ENCODE results near the gene SURF4.

Gene SURF4

GRCh38 chr9:133375724-133376654 is at the start of gene SURF4, which contains the start of gene STKLD1:
Gene SURF4 (minus strand): TSS chr9:133376060. CDS start chr9:133375969, 91 bp downstream.
Gene STKLD1 (plus strand): TSS chr9:133376366. CDS start chr9:133376474, 108 bp downstream.
- DNase-seq, result peak; percentile 88

- no peak for DNase-seq
Measured at GRCh38 chr9:133425049-133425632, 49.3 kb upstream of the SURF4 start.

- DNase-seq, result no peak
Measured at GRCh38 chr9:133424187-133424586, 48.3 kb upstream of the SURF4 start.

GRCh38 chr9:133423216-133423615 is 47.4 kb upstream of the SURF4 start:
- DNase-seq, result no peak

GRCh38 chr9:133421615-133422542 is 46.0 kb upstream of the SURF4 start, which contains the start of gene ADAMTS13:
Gene ADAMTS13 (plus strand): TSS chr9:133422367. CDS start chr9:133422444, 77 bp downstream.
- DNase-seq, result no peak

GRCh38 chr9:133420392-133420827 is 44.5 kb upstream of the SURF4 start:
- no peak for DNase-seq

GRCh38 chr9:133419005-133419404 is 43.1 kb upstream of the SURF4 start:
- DNase-seq, result no peak

GRCh38 chr9:133417541-133418461 is 41.9 kb upstream of the SURF4 start, which contains the start of gene REXO4:
Gene REXO4 (minus strand): TSS chr9:133418010. CDS start chr9:133417844, 166 bp downstream.
- peak; percentile 14 for DNase-seq

GRCh38 chr9:133415170-133415569 is 39.3 kb upstream of the SURF4 start:
- DNase-seq, result no peak

GRCh38 chr9:133408042-133408441 is 32.2 kb upstream of the SURF4 start:
- no peak for DNase-seq

GRCh38 chr9:133406480-133407307 is 30.8 kb upstream of the SURF4 start:
- peak; percentile 3 for DNase-seq

- no peak for DNase-seq
Measured at GRCh38 chr9:133405508-133406438, 29.9 kb upstream of the SURF4 start.

GRCh38 chr9:133404454-133405002 is 28.7 kb upstream of the SURF4 start:
- DNase-seq, result no peak

- no peak for DNase-seq
Measured at GRCh38 chr9:133403766-133404453, 28.1 kb upstream of the SURF4 start.

GRCh38 chr9:133402689-133403088 is 26.8 kb upstream of the SURF4 start:
- DNase-seq, result no peak

GRCh38 chr9:133401588-133401987 is 25.7 kb upstream of the SURF4 start:
- DNase-seq, result no peak

GRCh38 chr9:133400292-133400691 is 24.4 kb upstream of the SURF4 start:
- no peak for DNase-seq

GRCh38 chr9:133397895-133398294 is 22.0 kb upstream of the SURF4 start:
- DNase-seq, result no peak

All from NCI-H1417 treated with DMSO at 0.1 percent for 48 hours (cell line).